ENCODE measurements around the gene SH2D3A. TPM values are rescaled to one million over a fixed set of nuclear protein-coding genes. Genes with fewer than 3 reads are reported as not detected.
"Not testable (repeated sequence)": the region's sequence is repeated elsewhere in the genome, so short reads cannot be mapped to it uniquely, and the experiment has no call there.

SH2D3A gene
- total and polyA plus RNA-seq, 9 donors: 0.18 to 18.3 (median 1.5) TPM; not detected in 1

DNA sequence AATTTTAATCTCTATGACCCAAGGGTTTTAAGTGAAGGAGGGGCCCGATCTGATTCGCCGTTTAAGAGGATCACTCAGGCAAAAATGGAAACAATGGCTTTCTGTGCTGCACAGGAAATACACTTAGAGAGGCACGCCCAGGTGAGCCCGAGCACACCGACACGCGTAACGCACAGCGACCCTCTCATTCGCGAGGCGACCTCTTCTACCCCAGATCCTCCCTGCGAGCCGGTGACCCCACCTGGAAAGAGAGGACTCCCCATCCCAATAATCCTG is 216 bp downstream of the SH2D3A start:
- intact Hi-C loops (cut with DNase I): loop anchor here in 1 of 4 donors (10.0 kb wide), 1 partner anchor 132 kb away; no protein-coding TSS in a partner anchor

GRCh38 chr19:6766357-6767080 is 716 bp downstream of the SH2D3A start:
- DNase-seq: no peak
- no peak overlapping the region for H3K27ac ChIP-seq
- no peaks in the 10 kb centered on the region for H3K36me3 ChIP-seq
- peaks cover 2% of the 10 kb centered on the region for H3K4me1 ChIP-seq (ENCODE audit: insufficient read depth)
- intact Hi-C loops (cut with DNase I): loop anchor here in 1 of 4 donors (10.0 kb wide), 1 partner anchor 132 kb away; no protein-coding TSS in a partner anchor
- no peak overlapping the region for H3K4me3 ChIP-seq
- no peaks in the 10 kb centered on the region for H3K9me3 ChIP-seq
- WGBS, 3 donors: 15 to 27% (median 18%) methylated on average over 16 of the region's 16 CpGs
- peaks cover 8% of the 10 kb centered on the region for H3K27me3 ChIP-seq
- TF ChIP-seq EP300 (IDR thresholded peaks at IDR 0.05) (no peak), POLR2A (IDR thresholded peaks at IDR 0.05) (no peak), CTCF (IDR thresholded peaks at IDR 0.05) (no peak)

More for the DNA sequence above, 216 bp downstream of the SH2D3A start:
- H3K36me3 ChIP-seq: no peaks in the 10 kb centered on the region
- H3K4me1 ChIP-seq (ENCODE audit: insufficient read depth): peaks cover 2% of the 10 kb centered on the region
- no peak for DNase-seq
- no peak overlapping the region for H3K4me3 ChIP-seq
- no peak overlapping the region for H3K27ac ChIP-seq
- 1 to 3% (median 2%) methylated on average over 15 of the region's 15 CpGs for WGBS, 3 donors
- H3K27me3 ChIP-seq: peaks cover 8% of the 10 kb centered on the region
- TF ChIP-seq POLR2A (IDR thresholded peaks at IDR 0.05) (no peak), EP300 (IDR thresholded peaks at IDR 0.05) (no peak), CTCF (IDR thresholded peaks at IDR 0.05) (no peak)
- H3K9me3 ChIP-seq: no peaks in the 10 kb centered on the region

DNA sequence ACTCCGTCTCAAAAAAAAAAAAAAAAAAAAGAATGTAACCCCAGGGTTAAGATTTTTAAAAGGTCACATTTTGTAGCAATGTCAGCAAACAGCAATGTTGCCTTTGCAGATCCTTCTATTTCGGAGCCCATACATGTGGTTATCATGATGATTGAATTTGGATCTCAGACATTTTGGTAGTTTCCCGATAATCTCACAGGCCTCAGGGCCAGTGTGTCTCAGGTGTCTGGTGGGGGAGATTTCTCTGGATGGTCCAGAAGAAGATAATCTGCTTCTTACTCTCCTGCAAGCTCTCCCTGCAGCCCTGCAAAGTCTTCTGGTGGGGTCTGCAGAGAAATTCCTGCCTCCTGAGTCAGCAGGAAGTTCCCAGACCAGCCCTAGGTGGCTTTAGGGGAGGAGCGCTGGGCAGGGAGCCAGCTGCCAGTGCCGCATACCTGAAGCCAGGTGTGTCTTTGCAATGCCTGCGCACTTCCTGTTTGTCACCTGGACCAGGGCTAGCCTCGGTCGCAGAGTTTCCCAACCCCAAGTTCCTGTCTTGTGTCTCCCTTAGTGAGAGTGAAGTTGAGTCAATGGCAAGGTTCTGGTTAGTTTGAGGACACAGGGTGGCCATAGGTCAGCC is 1.4 kb downstream of the SH2D3A start:
- TF ChIP-seq POLR2A (IDR thresholded peaks at IDR 0.05) (no peak), CTCF (IDR thresholded peaks at IDR 0.05) (no peak), EP300 (IDR thresholded peaks at IDR 0.05) (no peak)
- intact Hi-C loops (cut with DNase I): loop anchor here in 1 of 4 donors (10.0 kb wide), 1 partner anchor 131 kb away; no protein-coding TSS in a partner anchor
- H3K9me3 ChIP-seq: no peaks in the 10 kb centered on the region
- H3K36me3 ChIP-seq: no peaks in the 10 kb centered on the region
- no peak for DNase-seq
- no peak overlapping the region for H3K4me3 ChIP-seq
- H3K4me1 ChIP-seq (ENCODE audit: insufficient read depth): peaks cover 2% of the 10 kb centered on the region
- peaks cover 8% of the 10 kb centered on the region for H3K27me3 ChIP-seq
- 22 to 34% (median 24%) methylated on average over 8 of the region's 8 CpGs for WGBS, 3 donors
- no peak overlapping the region for H3K27ac ChIP-seq

- H3K27ac ChIP-seq; H3K9me3 ChIP-seq; DNase-seq; H3K4me1 ChIP-seq (ENCODE audit: insufficient read depth); H3K4me3 ChIP-seq; H3K27me3 ChIP-seq; H3K36me3 ChIP-seq: not testable (repeated sequence)
- intact Hi-C loops (cut with DNase I): loop anchor here in 1 of 4 donors (10.0 kb wide), 1 partner anchor 128 kb away; no protein-coding TSS in a partner anchor
- 66 to 69% (median 69%) methylated on average over 8 of the region's 8 CpGs for WGBS, 3 donors
Observed at GRCh38 chr19:6762253-6762797, 4.9 kb downstream of the SH2D3A start.

Data from ovary (tissue), 9 donors.